ENCODE results near the gene DIABLO. TPM values are rescaled to one million over a fixed set of nuclear protein-coding genes. Genes with fewer than 3 reads are reported as not detected.
A peak's percentile ranks its signal among the peaks of the same experiment; 100 is the strongest.
"Not testable (repeated sequence)": the region's sequence is repeated elsewhere in the genome, so short reads cannot be mapped to it uniquely, and the experiment has no call there.

The DIABLO gene
- polyA plus RNA-seq, 4 donors, result 52.2 to 79.7 (median 73.1) TPM

DNA sequence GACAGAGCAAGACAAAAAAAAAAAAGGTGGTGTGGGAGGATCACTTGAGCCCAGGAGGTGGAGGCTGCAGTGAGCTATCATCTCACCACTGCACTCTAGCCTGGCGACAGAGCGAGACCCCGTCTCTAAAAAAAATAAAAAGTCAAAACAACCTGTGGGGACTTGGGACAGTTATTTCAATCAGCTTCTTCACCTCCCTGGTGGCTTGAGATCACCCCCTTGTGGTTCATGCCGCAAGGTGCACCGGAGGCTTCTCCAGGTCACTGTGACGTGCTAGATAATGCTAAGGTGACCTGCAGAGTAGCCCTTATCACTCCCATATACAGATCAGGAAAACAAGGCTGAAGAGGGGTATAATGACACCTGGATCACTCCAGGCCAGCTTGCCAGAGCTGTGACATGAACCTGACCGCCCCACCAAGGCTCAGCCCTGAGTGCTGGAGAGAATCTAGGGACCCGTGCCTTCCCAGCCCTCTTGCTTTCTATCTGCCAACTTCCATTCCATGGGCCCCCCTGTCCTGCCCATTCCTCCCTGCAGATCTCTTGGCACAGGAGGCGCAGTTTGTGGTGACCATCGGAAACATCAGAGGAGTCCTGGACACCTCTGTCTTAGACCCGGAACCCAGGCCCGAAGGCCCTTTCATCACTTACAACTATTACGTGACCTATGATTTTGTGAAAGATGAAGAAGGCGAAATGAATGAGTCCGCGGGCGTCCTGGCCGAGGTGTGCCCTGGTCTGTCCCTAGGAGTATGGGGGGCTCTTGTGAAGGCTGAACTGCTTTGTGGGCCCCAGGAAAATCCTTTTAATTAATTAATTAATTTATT, 34.8 kb downstream of the DIABLO start:
- no peak for DNase-seq (ENCODE audit: low read depth in 4 of 4, low spot score in 3 of 4)

GRCh38 chr12:122189626-122190475, 36.0 kb downstream of the DIABLO start:
- DNase-seq (ENCODE audit: low read depth in 4 of 4, low spot score in 3 of 4), result no peak

DNA sequence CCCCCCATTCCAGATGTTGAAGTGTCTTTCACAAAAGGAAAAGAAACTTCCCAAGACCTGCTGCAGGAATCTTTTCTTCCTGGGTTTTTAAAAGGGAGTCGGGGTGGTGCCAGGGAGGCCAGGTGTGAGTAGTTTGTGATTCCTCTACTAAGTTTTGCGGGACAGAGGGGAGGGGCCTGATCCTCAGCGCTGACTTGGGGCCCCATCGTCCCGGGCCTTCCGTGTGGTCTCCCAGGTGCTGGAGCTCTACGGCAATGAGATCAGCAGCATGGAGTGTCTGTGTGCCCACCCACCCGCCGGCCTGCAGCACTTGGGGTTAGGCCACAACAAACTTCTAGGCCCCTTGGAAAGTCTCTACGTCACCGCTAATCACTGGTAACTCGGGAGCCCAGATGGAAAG, 38.4 kb downstream of the DIABLO start:
- no peak for DNase-seq (ENCODE audit: low read depth in 4 of 4, low spot score in 3 of 4)

DNA sequence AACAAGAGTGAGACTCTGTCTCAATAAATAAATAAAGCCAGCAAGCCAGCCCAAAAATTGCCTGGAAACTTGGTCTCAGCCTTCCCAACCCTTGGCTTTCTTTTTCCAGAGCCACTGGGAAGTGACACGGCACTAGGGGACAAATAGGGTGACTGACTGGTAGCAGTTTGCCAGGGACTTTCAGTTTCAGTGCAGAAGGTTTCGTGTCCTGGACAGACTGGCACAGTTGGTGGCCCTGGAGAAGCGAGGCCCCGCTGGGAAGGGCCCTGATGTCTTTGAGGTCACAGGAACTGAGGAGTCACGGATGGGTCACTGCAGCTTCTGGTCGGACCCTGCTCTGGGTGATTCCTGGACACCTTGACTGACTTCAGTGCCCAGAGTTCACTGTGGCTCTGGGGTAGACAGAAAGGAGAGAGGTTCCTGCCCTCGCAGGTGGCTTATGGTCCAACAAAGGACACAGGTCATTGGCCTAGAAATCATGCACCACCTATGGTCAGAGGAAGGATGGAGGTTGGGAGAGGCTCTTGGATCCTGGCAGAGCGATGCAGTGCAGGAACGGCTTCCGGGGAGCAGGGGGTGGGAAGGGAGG, 40.3 kb downstream of the DIABLO start:
- DNase-seq (ENCODE audit: low read depth in 4 of 4, low spot score in 3 of 4), result no peak

- DNase-seq (ENCODE audit: low read depth in 4 of 4, low spot score in 3 of 4), result no peak
These were observed 40.8 kb downstream of the DIABLO start for GRCh38 chr12:122185079-122185478.

DNA sequence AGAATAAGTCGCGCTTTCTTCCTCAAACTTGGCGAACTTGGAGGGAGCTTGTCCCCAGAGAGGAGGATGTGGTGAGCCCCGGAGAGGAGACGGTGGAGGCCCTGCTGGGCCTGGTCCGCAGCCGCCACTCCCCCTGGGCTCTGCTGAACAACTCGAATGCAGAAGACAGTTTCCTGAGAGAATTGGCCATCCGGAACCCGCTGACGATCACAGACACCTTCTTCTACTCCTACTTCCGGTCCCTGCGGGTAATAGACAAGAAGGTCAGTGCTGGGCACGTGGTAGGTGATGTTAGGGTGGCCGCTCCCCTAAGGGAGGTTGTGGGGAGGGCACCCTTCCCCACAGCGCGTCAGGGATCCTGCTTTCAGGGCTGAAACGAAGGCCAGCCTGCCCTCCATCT, 41.3 kb downstream of the DIABLO start:
- DNase-seq (ENCODE audit: low read depth in 4 of 4, low spot score in 3 of 4), result no peak

DNA sequence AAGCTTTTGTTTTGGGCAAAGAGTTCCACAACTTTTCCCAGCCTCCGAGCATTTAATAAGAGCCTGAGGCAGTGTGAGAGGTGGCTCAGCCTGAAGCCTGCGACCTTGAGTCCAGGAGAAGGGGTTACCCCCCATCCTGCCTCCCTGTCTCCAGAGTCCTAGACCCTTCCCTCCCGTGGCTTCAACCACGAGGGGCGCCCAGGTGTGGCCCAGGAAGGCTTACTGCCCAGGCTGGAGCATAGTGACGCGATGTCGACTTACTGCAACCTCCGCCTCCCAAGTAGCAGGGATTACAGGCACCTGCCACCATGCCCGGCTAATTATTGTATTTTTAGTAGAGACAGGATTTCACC, 42.3 kb downstream of the DIABLO start:
- DNase-seq (ENCODE audit: low read depth in 4 of 4, low spot score in 3 of 4), result no peak

- DNase-seq (ENCODE audit: low read depth in 4 of 4, low spot score in 3 of 4), result peak in 2 of 4 donors; percentile 51 to 62
These were observed 42.8 kb downstream of the DIABLO start, which contains the start of gene LRRC43 for GRCh38 chr12:122182887-122183587. Gene LRRC43 (plus strand): TSS chr12:122183123. CDS start chr12:122183145, 22 bp downstream.

DNA sequence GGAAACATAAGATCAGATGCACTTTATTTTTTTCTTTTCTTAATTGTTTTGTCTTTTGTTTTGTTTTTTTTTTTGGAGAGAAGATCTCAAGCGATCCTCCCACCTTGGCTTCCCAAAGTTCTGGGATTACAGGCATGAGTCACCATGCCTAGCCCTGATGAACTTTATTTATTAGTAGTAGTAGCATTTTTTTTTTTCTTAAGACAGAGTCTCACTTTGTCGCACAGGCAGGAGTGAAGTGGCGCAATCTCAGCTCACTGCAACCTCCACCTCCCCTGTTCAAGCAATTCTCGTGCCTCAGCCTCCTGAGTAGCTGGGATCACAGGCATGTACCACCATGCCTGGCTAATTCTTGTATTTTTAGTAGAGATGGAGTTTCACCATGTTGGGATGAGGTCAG, 49.4 kb downstream of the DIABLO start:
- DNase-seq (ENCODE audit: low read depth in 4 of 4, low spot score in 3 of 4), result not testable (repeated sequence)

GRCh38 chr12:122174155-122174845, 51.6 kb downstream of the DIABLO start, which contains the start of gene IL31:
Gene IL31 (minus strand): TSS chr12:122174221. CDS start chr12:122174172, 49 bp downstream.
- DNase-seq (ENCODE audit: low read depth in 4 of 4, low spot score in 3 of 4), result no peak

GRCh38 chr12:122172262-122172939, 53.5 kb downstream of the DIABLO start:
- no peak for DNase-seq (ENCODE audit: low read depth in 4 of 4, low spot score in 3 of 4)

GRCh38 chr12:122171399-122171798, 54.5 kb downstream of the DIABLO start:
- DNase-seq (ENCODE audit: low read depth in 4 of 4, low spot score in 3 of 4), result no peak

- no peak for DNase-seq (ENCODE audit: low read depth in 4 of 4, low spot score in 3 of 4)
These were observed 57.4 kb downstream of the DIABLO start for GRCh38 chr12:122168492-122168891.

GRCh38 chr12:122167356-122167925, 58.4 kb downstream of the DIABLO start:
- no peak for DNase-seq (ENCODE audit: low read depth in 4 of 4, low spot score in 3 of 4)

DNA sequence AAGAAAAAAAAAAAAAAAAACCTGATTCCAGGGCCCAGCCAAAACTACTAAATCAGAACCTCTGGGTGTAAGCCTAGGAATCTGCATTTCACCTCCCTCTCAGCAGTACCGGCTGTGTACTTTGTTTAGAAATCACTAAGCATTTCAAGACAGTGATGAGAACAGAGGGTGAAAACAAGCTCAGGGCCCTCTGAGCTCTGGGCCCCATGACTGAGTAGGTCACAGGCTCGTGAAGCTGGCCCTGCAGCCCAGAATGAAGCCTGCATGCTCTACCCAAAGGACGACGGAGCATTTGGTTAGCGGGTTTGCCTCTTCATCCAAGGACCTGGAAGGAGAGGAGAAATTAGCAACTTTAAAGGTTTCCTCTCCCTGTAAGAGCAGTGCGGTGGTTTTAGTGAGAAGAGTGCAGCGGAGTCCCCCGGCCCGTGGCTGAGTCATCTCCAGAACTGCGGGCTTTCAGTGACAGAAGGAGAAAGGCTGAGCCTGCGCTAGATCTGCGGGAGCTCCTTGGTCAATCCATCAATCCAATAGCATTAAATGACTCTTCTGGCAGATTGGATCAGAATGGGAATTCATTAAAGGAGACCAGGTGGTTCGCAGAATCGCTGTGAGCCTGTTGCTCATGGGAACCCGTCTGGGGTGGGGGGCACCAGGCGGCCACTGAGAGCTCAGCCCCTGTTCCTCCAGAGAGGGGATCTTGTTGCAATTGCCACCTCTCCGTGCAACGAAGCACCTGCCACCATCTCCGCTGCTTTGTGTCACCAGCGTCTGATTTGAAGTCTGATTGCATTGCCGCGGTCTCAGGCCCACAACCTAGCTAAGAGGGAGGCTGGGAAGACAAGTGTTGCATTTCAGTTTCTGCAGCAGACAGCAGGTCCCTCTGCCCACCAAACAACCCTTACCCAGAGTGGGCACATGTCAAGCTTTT, 59.2 kb downstream of the DIABLO start:
- DNase-seq (ENCODE audit: low read depth in 4 of 4, low spot score in 3 of 4), result no peak

- no peak for DNase-seq (ENCODE audit: low read depth in 4 of 4, low spot score in 3 of 4)
These were observed 62.9 kb downstream of the DIABLO start for GRCh38 chr12:122162976-122163375.

DNA sequence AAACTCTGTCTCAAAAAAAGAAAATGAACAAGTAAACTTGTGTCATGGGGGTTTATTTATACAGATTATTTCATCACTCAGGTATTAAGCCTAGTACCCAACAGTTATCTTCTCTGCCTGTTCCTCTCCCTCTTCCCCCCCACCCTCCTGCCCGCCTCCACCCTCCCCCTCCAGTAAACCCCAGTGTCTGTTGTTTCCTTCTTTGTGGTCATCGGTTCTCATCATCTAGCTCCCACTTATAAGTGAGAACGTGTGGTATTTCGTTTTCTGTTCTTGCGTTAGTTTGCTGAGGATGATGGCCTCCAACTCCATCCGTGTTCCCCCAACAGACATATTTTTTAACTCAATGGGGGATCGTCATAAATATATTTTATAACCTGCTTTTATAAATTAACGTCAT, 64.2 kb downstream of the DIABLO start:
- DNase-seq (ENCODE audit: low read depth in 4 of 4, low spot score in 3 of 4), result no peak

- DNase-seq (ENCODE audit: low read depth in 4 of 4, low spot score in 3 of 4), result no peak
These were observed 65.1 kb downstream of the DIABLO start for GRCh38 chr12:122160761-122161160.
